Naive thymus-derived CD4-positive, alpha-beta T cell (primary cell): ENCODE measurements around the gene DCAF5. TPM values are rescaled to one million over a fixed set of nuclear protein-coding genes. Genes with fewer than 3 reads are reported as not detected.

ENCODE experiments used
- ATAC-seq: fragments of 150-1000 bp; cut with Tn5 transposase; 2 replicates; pipeline ENCODE4 v1.10.0; 2021; ENCODE audit warnings: mild to moderate bottlenecking, moderate library complexity
- CTCF ChIA-PET: fragments of 350-600 bp; sonication (Branson Sonifier 250); formaldehyde crosslinking; loops from one replicate; lab custom pipeline; 2021; ENCODE audit warnings: antibody characterized with exemption; lab: Charles Lee
- POLR2A ChIA-PET: fragments of 350-600 bp; sonication (Branson Sonifier 250); formaldehyde crosslinking; loops from one replicate; lab custom pipeline; 2021; ENCODE audit warnings: antibody characterized with exemption, inconsistent platforms; lab: Charles Lee
- DNase-seq, 9 donors: peaks; one replicate each; pipeline versions ENCODE4 v3.0.0 to v3.0.0-alpha.2; 2020 to 2022; ENCODE audit warnings: mixed read lengths in 1 of 9
- H3K27ac ChIP-seq: one replicate; pipeline ENCODE4 v1.7.0; 2013; ENCODE audit warnings: mild to moderate bottlenecking, low read depth, low read length, moderate library complexity
- H3K27me3 ChIP-seq, 2 donors: one replicate each; pipeline ENCODE4 v1.7.0; 2013; ENCODE audit warnings: low read length in 2 of 2, mild to moderate bottlenecking in 2 of 2, moderate library complexity in 2 of 2; ENCODE audit not compliant: control insufficient read depth in 2 of 2, insufficient read depth in 2 of 2
- H3K36me3 ChIP-seq, 3 experiments: 1 replicate in 2 of 3; 2 replicates in 1 of 3; pipeline ENCODE4 v1.7.0; 2013; ENCODE audit warnings: low read length in 3 of 3, mild to moderate bottlenecking in 3 of 3, moderate library complexity in 1 of 3; ENCODE audit not compliant: insufficient read depth in 3 of 3, control insufficient read depth in 2 of 3
- H3K4me1 ChIP-seq, 2 donors: one replicate each; pipeline ENCODE4 v1.7.0; 2013; ENCODE audit warnings: low read length in 2 of 2, mild to moderate bottlenecking in 2 of 2, moderate library complexity in 1 of 2; ENCODE audit not compliant: control insufficient read depth in 2 of 2, insufficient read depth in 2 of 2
- H3K4me3 ChIP-seq: 2 replicates; pipeline ENCODE4 v1.7.0; 2013; ENCODE audit warnings: mild to moderate bottlenecking, low read length
- H3K9me3 ChIP-seq, 3 experiments: 1 replicate in 2 of 3; 2 replicates in 1 of 3; pipeline ENCODE4 v1.7.0; 2013; ENCODE audit warnings: low read length in 3 of 3; ENCODE audit not compliant: control insufficient read depth in 2 of 3
- H3K27ac Mint-ChIP-seq, 9 donors: one replicate each; pipeline ENCODE4 v1.8.0; 2020 to 2022; ENCODE audit warnings: mixed read lengths in 9 of 9, mild to moderate bottlenecking in 8 of 9, moderate library complexity in 5 of 9, inconsistent platforms in 2 of 9
- H3K27me3 Mint-ChIP-seq, 5 donors: one replicate each; pipeline ENCODE4 v1.8.0; 2021 to 2022; ENCODE audit warnings: mixed read lengths in 5 of 5, mild to moderate bottlenecking in 1 of 5
- H3K36me3 Mint-ChIP-seq, 5 donors: one replicate each; pipeline ENCODE4 v1.8.0; 2020 to 2022; ENCODE audit warnings: mixed read lengths in 5 of 5, mild to moderate bottlenecking in 3 of 5, inconsistent platforms in 1 of 5
- H3K4me1 Mint-ChIP-seq, 7 donors: one replicate each; pipeline ENCODE4 v1.8.0; 2020 to 2022; ENCODE audit warnings: mixed read lengths in 7 of 7, mild to moderate bottlenecking in 3 of 7, inconsistent platforms in 1 of 7
- H3K4me3 Mint-ChIP-seq, 10 donors: one replicate each; pipeline ENCODE4 v1.8.0; 2020 to 2022; ENCODE audit warnings: mild to moderate bottlenecking in 10 of 10, mixed read lengths in 10 of 10, moderate library complexity in 6 of 10, inconsistent platforms in 2 of 10
- H3K9me3 Mint-ChIP-seq, 11 donors: one replicate each; pipeline ENCODE4 v1.8.0; 2020 to 2022; ENCODE audit warnings: mixed read lengths in 11 of 11, mild to moderate bottlenecking in 4 of 11, inconsistent platforms in 1 of 11, moderate library complexity in 1 of 11
- intact Hi-C, 2 donors: fragments of 100-400 bp; cut with micrococcal nuclease; formaldehyde crosslinking; loops; one replicate each; pipeline ENCODE4 v1.15.1; 2023
- polyA plus RNA-seq, 2 donors: library from polyadenylated mRNA; unstranded; fragments of 300-500 nt; fragmentation: Illumina TruSeq; gene quantifications; one replicate each; pipeline ENCODE4 v1.2.3, GENCODE V29; 2021
- total RNA-seq, 6 experiments: library from RNA in 5 of 6; stranded (reverse) in 5 of 6; gene quantifications; 1 replicate in 5 of 6; 2 replicates in 1 of 6; pipeline ENCODE4 v1.2.3 and lab custom pipeline; 2021 to 2026

Gene DCAF5
- total and polyA plus RNA-seq, 7 experiments from 2014 or later, result 43.0 to 89.2 (median 70.4) TPM

DNA sequence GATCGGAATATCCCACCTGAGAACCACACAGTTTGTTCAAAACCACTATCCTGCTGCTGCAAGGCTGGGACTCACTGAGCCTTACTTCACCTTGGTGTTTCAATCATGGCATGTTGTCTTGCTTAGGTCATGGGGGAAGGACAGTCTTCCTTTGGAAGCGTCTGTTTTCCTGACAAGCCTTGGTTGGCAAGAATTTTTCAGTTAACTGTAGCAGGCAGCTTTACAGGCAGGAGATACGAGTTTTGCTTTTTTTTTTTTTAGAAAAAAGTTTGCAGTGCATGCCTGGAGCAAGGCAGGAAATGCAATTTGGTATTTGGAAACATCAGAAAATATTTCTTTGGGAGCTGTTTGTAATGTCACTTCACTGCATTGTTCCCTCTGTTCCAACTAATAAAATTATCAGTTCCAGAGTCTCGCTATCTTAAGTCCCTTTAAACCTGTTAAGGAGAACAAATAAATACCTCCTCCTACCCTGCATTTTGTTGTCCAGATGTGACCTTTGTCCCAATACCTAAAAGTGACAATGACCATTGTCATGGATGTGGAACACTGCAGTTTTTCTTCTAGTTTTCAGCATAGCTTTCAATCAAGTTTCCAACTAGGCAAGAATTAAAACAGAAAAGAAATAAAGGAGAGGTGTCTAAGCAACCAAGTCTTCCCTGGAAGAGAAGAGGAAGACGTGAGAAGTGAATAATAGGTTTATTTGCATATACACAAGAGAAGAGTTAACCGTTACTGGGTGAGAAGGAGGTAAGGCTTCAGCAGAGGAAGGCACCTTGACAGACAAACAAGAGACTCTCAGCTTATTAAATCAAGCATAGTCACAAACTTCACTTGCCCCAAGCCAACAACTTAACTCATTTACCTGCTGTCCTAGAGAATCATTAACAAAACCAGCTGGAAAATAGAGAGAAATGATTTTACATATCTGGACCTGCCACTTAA is 102.4 kb downstream of the DCAF5 start:
- Histone ChIP-seq H3K27ac (no peak overlapping the region), H3K4me1 (no peaks in the 10 kb centered on the region), H3K36me3 (peaks cover 4 to 37% (median 11%) of the 10 kb centered on the region in 3 experiments), H3K4me3 (no peak overlapping the region), H3K9me3 (no peaks in the 10 kb centered on the region), H3K27me3 (no peaks in the 10 kb centered on the region)
- Mint-ChIP-seq H3K4me3 (no peak overlapping the region), H3K4me1 (peaks cover 0 to 44% (median 19%) of the 10 kb centered on the region in 7 donors), H3K36me3 (peaks cover 4 to 30% (median 19%) of the 10 kb centered on the region in 5 donors), H3K27ac (peak overlapping the region in 6 of 9 donors; percentile 10 to 66 (median 37)), H3K9me3 (no peaks in the 10 kb centered on the region), H3K27me3 (no peaks in the 10 kb centered on the region)
- no peak for DNase-seq
- CTCF ChIA-PET, result interaction anchor here (1.2 kb wide), 1 partner anchor 37 kb away, joined by 3 read pairs; no protein-coding TSS in a partner anchor
- intact Hi-C loops, result no loop called here
- POLR2A ChIA-PET, result interaction anchor here (0.6 kb wide), 1 partner anchor 48 kb away, joined by 5 read pairs; no protein-coding TSS in a partner anchor
- no peak for ATAC-seq

DNA sequence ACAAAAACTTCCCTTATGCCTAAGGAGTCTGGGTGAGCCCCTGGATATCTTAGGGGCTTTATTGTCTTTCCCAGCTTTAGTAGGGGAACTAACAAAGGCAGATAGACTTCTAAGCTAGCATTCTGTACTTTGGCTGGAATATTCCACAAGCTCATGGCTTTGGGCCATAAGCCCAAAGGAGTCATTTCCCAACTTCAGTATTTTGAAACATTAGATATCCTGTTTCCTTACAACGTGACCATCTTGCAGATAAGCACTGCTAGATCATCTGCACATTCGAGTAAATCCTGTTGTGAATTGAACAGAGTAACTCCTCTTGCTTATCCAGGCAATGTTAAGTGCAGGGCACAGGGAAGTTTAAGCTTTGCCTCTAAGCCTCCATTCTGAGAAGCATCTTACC is 103.2 kb downstream of the DCAF5 start:
- Mint-ChIP-seq H3K4me3 (no peak overlapping the region), H3K36me3 (peaks cover 4 to 22% (median 15%) of the 10 kb centered on the region in 5 donors), H3K27ac (peak overlapping the region in 5 of 9 donors; percentile 8 to 75 (median 41)), H3K27me3 (no peaks in the 10 kb centered on the region), H3K4me1 (peaks cover 0 to 45% (median 19%) of the 10 kb centered on the region in 7 donors), H3K9me3 (no peaks in the 10 kb centered on the region)
- intact Hi-C loops, result no loop called here
- DNase-seq, result no peak
- POLR2A ChIA-PET, result interaction anchor here (0.6 kb wide), 1 partner anchor 47 kb away, joined by 5 read pairs; no protein-coding TSS in a partner anchor
- no peak for ATAC-seq
- H3K4me3 ChIP-seq, result no peak overlapping the region
- no peaks in the 10 kb centered on the region for H3K9me3 ChIP-seq
- no peaks in the 10 kb centered on the region for H3K27me3 ChIP-seq
- CTCF ChIA-PET, result interaction anchor here (0.8 kb wide), 1 partner anchor 57 kb away, joined by 4 read pairs; no protein-coding TSS in a partner anchor
- no peak overlapping the region for H3K27ac ChIP-seq
- H3K4me1 ChIP-seq, result no peaks in the 10 kb centered on the region
- peaks cover 0 to 28% (median 6%) of the 10 kb centered on the region in 3 experiments for H3K36me3 ChIP-seq

DNA sequence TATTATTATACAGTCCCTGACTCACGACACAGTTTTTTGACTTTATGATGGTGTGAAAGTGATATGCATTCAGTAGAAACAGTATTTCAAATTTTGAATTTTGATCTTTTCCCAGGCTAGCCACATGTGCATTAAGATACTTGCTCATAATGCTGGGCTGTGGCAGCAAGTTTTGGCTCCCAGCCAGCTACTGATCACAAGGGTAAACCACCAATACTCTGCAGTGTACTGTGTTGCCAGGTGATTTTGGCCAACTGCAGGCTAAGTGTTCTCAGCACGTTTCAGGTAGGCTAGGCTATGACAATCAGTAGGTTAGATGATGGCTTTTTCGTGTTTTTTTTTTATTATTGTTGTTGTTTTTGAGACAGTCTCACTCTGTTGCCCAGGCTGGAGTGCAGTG is 104.5 kb downstream of the DCAF5 start:
- peak in 7 of 9 donors; percentile 7 to 48 (median 37) for DNase-seq
- POLR2A ChIA-PET, result interaction anchor here (0.6 to 1.2 kb wide), 2 partner anchors 103 to 672 kb away, joined by 3 to 10 read pairs; no protein-coding TSS in a partner anchor
- H3K4me1 Mint-ChIP-seq, result peaks cover 0 to 48% (median 19%) of the 10 kb centered on the region in 7 donors
- H3K4me3 ChIP-seq, result no peak overlapping the region
- CTCF ChIA-PET, result no interaction called here
- H3K36me3 ChIP-seq, result peaks cover 0 to 16% (median 0%) of the 10 kb centered on the region in 3 experiments
- ATAC-seq, result peak; percentile 44
- no peak overlapping the region for H3K4me3 Mint-ChIP-seq
- intact Hi-C loops, result no loop called here
- H3K9me3 ChIP-seq, result no peaks in the 10 kb centered on the region
- no peak overlapping the region for H3K27ac ChIP-seq
- H3K4me1 ChIP-seq, result no peaks in the 10 kb centered on the region
- H3K27ac Mint-ChIP-seq, result peak overlapping the region in 7 of 9 donors; percentile 41 to 89 (median 64)
- H3K9me3 Mint-ChIP-seq, result no peaks in the 10 kb centered on the region
- peaks cover 0 to 9% (median 0%) of the 10 kb centered on the region in 5 donors for H3K27me3 Mint-ChIP-seq
- no peaks in the 10 kb centered on the region for H3K27me3 ChIP-seq
- H3K36me3 Mint-ChIP-seq, result peaks cover 0 to 13% (median 8%) of the 10 kb centered on the region in 5 donors

DNA sequence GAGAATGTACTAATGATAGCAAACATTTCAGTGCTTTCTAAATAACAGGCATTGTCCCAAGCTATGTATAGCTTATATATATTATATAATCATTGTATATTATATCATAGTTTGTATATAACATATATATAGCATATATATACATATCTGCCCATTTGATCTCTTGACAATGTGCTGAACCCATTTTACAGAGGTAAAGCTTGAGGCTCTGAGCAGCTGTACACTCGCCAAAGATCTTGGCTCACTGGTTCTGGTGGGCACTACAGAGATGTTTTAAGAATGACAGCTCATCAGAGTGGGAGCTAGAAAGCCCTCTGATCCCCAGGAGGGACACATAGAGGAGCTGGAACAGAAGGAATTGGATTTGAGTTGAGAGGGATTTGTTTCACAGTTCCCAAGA is 105.7 kb downstream of the DCAF5 start:
- no peaks in the 10 kb centered on the region for H3K9me3 Mint-ChIP-seq
- Histone ChIP-seq H3K27me3 (no peaks in the 10 kb centered on the region), H3K9me3 (no peaks in the 10 kb centered on the region), H3K4me1 (no peaks in the 10 kb centered on the region), H3K36me3 (peaks cover 0 to 4% (median 0%) of the 10 kb centered on the region in 3 experiments), H3K27ac (no peak overlapping the region), H3K4me3 (no peak overlapping the region)
- ChIA-PET POLR2A (no interaction called here), CTCF (no interaction called here)
- peak overlapping the region in 8 of 9 donors; percentile 6 to 89 (median 60) for H3K27ac Mint-ChIP-seq
- H3K27me3 Mint-ChIP-seq, result peaks cover 0 to 21% (median 0%) of the 10 kb centered on the region in 5 donors
- H3K36me3 Mint-ChIP-seq, result peaks cover 0 to 2% (median 0%) of the 10 kb centered on the region in 5 donors
- no peak for ATAC-seq
- no peak overlapping the region for H3K4me3 Mint-ChIP-seq
- no peak for DNase-seq
- H3K4me1 Mint-ChIP-seq, result peaks cover 3 to 51% (median 19%) of the 10 kb centered on the region in 7 donors
- intact Hi-C loops, result no loop called here

DNA sequence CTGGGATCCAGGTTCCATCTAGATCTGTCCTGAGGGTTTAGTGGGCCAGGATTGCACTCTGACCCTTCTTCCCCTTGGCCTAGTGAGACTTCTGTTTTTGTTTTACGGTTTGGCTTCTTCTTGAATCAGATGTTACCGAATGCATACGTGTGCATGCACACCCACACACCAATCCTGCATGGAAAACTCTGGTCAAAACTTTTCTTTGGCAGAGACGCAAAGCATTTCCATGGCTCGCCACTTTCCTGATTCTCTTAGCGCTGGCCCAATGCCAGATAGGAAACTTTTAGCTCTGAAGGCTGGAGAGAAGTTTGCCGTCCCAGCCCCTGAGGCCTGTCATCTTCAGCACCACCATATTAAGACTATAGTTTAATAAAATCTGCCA is 106.5 kb downstream of the DCAF5 start:
- Mint-ChIP-seq H3K9me3 (peaks cover 0 to 1% (median 0%) of the 10 kb centered on the region in 11 donors), H3K27me3 (peaks cover 0 to 29% (median 5%) of the 10 kb centered on the region in 5 donors), H3K4me3 (no peak overlapping the region), H3K27ac (peak overlapping the region in 5 of 9 donors; percentile 41 to 88 (median 53)), H3K4me1 (peaks cover 3 to 46% (median 17%) of the 10 kb centered on the region in 7 donors), H3K36me3 (no peaks in the 10 kb centered on the region)
- no peaks in the 10 kb centered on the region for H3K4me1 ChIP-seq
- POLR2A ChIA-PET, result interaction anchor here (0.7 kb wide), 1 partner anchor 168 kb away, joined by 3 read pairs; no protein-coding TSS in a partner anchor
- H3K27me3 ChIP-seq, result no peaks in the 10 kb centered on the region
- DNase-seq (no peak), ATAC-seq (no peak)
- intact Hi-C loops, result no loop called here
- no peaks in the 10 kb centered on the region for H3K9me3 ChIP-seq
- no peaks in the 10 kb centered on the region for H3K36me3 ChIP-seq
- no peak overlapping the region for H3K4me3 ChIP-seq
- no peak overlapping the region for H3K27ac ChIP-seq
- CTCF ChIA-PET, result no interaction called here

DNA sequence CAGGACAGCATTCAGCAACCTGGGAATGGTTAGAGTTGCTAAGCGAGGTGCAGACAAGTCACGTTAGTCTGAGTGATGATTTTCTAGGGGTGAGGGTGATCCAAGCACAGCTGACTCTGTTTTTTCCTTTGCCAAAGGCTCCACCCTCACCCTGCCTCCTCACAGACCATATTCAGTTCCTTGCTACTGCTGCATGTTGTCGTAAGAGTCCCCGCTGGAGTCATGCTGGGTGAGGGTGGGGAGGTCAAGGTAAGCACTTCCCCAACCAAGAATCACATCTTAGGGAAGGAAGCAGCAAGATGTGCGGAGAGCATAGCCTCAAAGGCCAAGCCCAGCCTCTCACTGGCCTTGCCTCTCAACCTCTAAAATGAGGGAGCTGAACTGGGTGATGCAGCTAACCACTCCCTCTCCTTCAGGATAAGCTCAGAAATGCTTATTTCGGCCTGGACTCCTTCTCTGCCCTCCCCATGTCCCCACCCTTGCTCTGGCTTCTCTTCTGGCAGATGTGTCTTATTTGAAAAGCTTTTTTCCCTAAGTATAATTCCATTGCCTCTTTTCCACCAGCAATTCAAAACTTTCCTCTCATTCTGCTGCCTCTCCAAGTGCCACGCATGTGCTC is 107.0 kb downstream of the DCAF5 start:
- peaks cover 0 to 34% (median 5%) of the 10 kb centered on the region in 5 donors for H3K27me3 Mint-ChIP-seq
- Histone ChIP-seq H3K4me3 (no peak overlapping the region), H3K4me1 (no peaks in the 10 kb centered on the region), H3K9me3 (no peaks in the 10 kb centered on the region), H3K27me3 (no peaks in the 10 kb centered on the region), H3K27ac (no peak overlapping the region), H3K36me3 (no peaks in the 10 kb centered on the region)
- DNase-seq, result no peak
- no peak overlapping the region for H3K4me3 Mint-ChIP-seq
- H3K27ac Mint-ChIP-seq, result peak overlapping the region in 7 of 9 donors; percentile 23 to 88 (median 61)
- H3K9me3 Mint-ChIP-seq, result peaks cover 0 to 1% (median 0%) of the 10 kb centered on the region in 11 donors
- ChIA-PET POLR2A (no interaction called here), CTCF (no interaction called here)
- intact Hi-C loops, result no loop called here
- H3K4me1 Mint-ChIP-seq, result peaks cover 3 to 43% (median 17%) of the 10 kb centered on the region in 7 donors
- peak; percentile 39 for ATAC-seq
- no peaks in the 10 kb centered on the region for H3K36me3 Mint-ChIP-seq
